Endometrial microvascular endothelial cells (primary cell): Measurements from ENCODE around the gene PLCG1. TPM values are rescaled to one million over a fixed set of nuclear protein-coding genes. Genes with fewer than 3 reads are reported as not detected.

Experiments
- in situ Hi-C: cut with HindIII; loops from 2 replicates; pipeline ENCODE4 v1.10.0; 2017; ENCODE audit warnings: low sequenced_read_pairs, low pct_unique_long_range_greater_than_20kb; ENCODE audit errors: inconsistent ontology term
- total RNA-seq: library from RNA; depleted of rRNA; stranded (reverse); fragments of >200 nt; gene quantifications from one replicate; pipeline ENCODE4 v1.2.3, GENCODE V29; 2015; ENCODE audit errors: inconsistent ontology term

Gene PLCG1
- total RNA-seq, 1 donor from 2014 or later: 61.3 TPM

GRCh38 chr20:41222703-41223102 is 85.4 kb downstream of the PLCG1 start:
- in situ Hi-C loops: no loop called here

DNA sequence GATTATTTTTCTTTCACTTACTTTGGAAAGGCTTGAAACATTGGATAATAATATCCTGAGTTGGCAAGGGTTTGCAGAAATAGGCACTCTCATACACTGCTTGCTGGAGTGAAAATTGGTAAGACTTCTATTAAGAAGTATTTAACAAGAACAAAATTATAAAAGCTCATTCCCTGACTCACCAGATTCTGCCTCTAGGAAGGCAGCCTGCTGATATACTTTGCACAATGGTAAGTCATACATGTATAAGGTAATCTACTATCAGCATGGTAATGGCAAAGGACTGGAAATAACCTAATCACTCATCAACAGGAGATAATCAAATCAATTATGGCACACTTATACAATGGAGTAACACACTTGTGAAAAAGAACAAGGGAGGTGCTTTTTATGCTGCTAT is 85.8 kb downstream of the PLCG1 start:
- in situ Hi-C loops: no loop called here

DNA sequence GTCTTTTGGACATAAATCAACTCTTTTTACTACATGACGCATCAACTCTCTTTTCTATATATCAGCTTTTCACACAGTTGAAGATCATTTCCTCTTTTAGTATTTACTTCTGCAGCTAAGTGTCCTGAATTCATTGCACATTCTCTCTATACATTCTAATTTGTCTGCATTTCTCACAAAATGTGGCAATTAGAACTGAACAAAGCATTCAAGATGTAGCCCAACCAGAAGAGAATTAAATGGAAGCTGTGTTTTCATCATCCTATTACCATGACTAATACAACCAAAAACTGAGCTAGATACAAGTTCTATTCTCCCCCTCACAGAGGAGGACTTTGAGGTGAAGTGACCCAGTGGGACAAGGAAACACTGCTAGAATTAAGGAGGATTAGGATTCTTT is 86.9 kb downstream of the PLCG1 start:
- in situ Hi-C loops: no loop called here

DNA sequence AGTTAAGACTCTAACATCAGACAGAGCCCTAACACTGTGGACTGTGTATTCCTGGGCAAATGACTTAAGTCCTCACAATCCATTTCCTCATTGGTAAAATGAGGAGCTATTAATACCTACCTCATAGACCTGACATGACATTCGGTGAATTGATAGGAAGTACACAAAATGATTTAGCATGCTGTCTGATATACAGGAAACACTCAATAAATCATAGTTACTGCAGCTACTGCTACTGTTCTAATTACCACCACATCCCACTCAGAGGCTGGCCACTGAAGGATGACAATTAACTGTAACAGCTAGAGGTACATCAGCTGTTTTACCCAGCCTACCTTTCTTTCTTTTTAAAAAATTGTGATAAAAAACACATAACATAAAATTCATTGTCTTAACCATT is 87.7 kb downstream of the PLCG1 start:
- in situ Hi-C loops: no loop called here

DNA sequence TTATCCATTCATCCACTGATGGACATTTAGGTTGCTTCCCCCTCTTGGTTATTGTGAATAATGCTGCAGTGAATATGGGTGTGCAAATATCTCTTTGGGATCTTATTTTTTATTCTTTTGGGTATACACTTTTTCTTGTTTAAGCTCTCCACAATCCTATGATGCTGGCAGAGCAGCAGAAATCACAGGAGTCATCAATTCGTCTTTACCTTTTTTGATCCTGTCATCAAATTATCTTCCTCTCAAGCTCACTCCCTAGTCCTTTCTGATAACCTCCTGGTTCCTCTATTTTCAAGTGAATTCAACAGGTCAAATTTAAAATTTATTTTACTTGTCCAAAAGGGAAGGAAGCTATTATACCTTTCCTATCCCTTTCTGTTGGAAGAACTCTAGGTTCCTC is 89.1 kb downstream of the PLCG1 start:
- in situ Hi-C loops: no loop called here

Other genes starting within 250 kb of the PLCG1 start
- gene TOP1, start 108.7 kb upstream of the PLCG1 start, total RNA-seq: 53.6 TPM
- 10.2 TPM for gene ZHX3, start 180.2 kb downstream of the PLCG1 start, total RNA-seq
- gene LPIN3, start 203.3 kb downstream of the PLCG1 start, total RNA-seq: 5.3 TPM
- gene EMILIN3, start 229.3 kb downstream of the PLCG1 start, total RNA-seq: not detected